MCF 10A (cell line): ENCODE results near the gene LSM10. TPM values are rescaled to one million over a fixed set of nuclear protein-coding genes. Genes with fewer than 3 reads are reported as not detected.

Experiments
- BruUV-seq: library from RNA; stranded (reverse); fragments of 400-500 nt; replicated peaks from 2 replicates; lab custom pipeline; 2021; lab: Mats Ljungman, UMichigan
- CTCF ChIA-PET: fragments of 300-600 bp; sonication (Branson Sonifier 250); formaldehyde crosslinking; extraction: SDS; loops from one replicate; lab custom pipeline; 2021; ENCODE audit warnings: antibody characterized with exemption, inconsistent platforms; lab: Yijun Ruan, JAX
- POLR2A ChIA-PET: fragments of 300-600, 350-650 bp; sonication (Branson Sonifier 250); formaldehyde crosslinking; extraction: SDS; loops from one replicate; lab custom pipeline; 2020; ENCODE audit warnings: antibody characterized with exemption, inconsistent platforms; lab: Yijun Ruan, JAX
- DNase-seq: peaks from one replicate; pipeline ENCODE4 v3.0.0-alpha.2; 2018; ENCODE audit not compliant: unreplicated experiment
- H3K27ac Mint-ChIP-seq: one replicate; pipeline ENCODE4 v1.8.0; 2022; ENCODE audit warnings: mild to moderate bottlenecking, low read depth, mixed read lengths; ENCODE audit not compliant: unreplicated experiment
- H3K27me3 Mint-ChIP-seq: one replicate; pipeline ENCODE4 v1.8.0; 2022; ENCODE audit warnings: mixed read lengths; ENCODE audit not compliant: insufficient read depth, unreplicated experiment
- H3K36me3 Mint-ChIP-seq: one replicate; pipeline ENCODE4 v1.8.0; 2022; ENCODE audit warnings: mild to moderate bottlenecking, moderate library complexity, mixed read lengths; ENCODE audit not compliant: insufficient read depth, unreplicated experiment
- H3K4me1 Mint-ChIP-seq: one replicate; pipeline ENCODE4 v1.8.0; 2022; ENCODE audit warnings: mixed read lengths; ENCODE audit not compliant: insufficient read depth, unreplicated experiment
- H3K4me3 Mint-ChIP-seq: one replicate; pipeline ENCODE4 v1.8.0; 2022; ENCODE audit warnings: mild to moderate bottlenecking, moderate library complexity, mixed read lengths; ENCODE audit not compliant: unreplicated experiment
- H3K9me3 Mint-ChIP-seq: one replicate; pipeline ENCODE4 v1.8.0; 2022; ENCODE audit warnings: mixed read lengths; ENCODE audit not compliant: unreplicated experiment
- intact Hi-C: fragments of 100-400 bp; cut with micrococcal nuclease; formaldehyde crosslinking; loops from 2 replicates; pipeline ENCODE4 v1.14.1; 2022
- total RNA-seq: library from RNA; stranded (reverse); gene quantifications from 2 replicates; pipeline ENCODE4 v1.2.3, GENCODE V29; 2022
- TF ChIP-seq, protein P1 (sequence below): fragments of 200-600 bp; IDR thresholded peaks from one replicate; pipeline ENCODE4 v1.8.0; 2022; ENCODE audit warnings: antibody characterized with exemption, mild to moderate bottlenecking; ENCODE audit not compliant: unreplicated experiment

LSM10 gene
- total RNA-seq, 1 experiment from 2014 or later: 42.3 TPM

DNA sequence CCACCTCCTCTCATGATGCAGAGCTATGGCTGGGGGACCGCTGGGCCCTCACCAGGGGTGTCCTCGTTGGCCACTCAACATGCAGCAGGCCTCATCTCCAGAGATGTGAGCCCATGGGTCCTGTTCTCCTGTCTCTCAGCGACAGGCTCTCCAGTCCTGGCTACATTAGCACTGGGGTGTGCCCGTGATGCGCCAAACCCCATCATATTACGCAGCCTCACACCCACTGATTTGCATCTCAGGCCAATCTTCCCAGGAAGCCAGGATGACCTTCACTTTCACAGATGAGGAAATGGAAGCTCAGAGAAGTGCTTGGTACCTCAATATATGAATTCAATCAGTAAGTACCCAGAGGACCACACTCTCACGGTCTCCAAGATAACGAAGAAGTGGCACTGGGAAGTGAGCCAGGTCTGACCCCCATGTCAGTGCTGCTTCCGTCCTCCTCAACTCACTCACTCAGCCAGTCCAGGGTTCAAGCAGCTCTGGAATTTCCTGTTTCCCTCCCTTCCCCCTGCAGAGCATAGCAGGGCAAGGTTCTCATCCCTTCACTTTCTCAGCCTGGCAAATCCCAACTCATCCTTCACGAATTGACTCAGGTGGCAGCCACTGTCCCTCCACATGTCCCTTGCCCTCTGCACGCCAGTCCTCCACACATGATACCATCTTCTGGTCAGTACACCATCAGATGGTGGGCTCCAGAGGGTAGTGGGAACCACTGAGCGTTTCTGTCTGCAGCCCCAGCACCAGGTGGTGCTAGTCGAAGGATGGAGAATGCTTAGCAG is 45.4 kb downstream of the LSM10 start:
- intact Hi-C loops: no loop called here
- peaks cover 39% of the 10 kb centered on the region for H3K4me1 Mint-ChIP-seq
- no peaks in the 10 kb centered on the region for H3K9me3 Mint-ChIP-seq
- BruUV-seq: no TSS peak
- TF ChIP-seq, protein P1, sequence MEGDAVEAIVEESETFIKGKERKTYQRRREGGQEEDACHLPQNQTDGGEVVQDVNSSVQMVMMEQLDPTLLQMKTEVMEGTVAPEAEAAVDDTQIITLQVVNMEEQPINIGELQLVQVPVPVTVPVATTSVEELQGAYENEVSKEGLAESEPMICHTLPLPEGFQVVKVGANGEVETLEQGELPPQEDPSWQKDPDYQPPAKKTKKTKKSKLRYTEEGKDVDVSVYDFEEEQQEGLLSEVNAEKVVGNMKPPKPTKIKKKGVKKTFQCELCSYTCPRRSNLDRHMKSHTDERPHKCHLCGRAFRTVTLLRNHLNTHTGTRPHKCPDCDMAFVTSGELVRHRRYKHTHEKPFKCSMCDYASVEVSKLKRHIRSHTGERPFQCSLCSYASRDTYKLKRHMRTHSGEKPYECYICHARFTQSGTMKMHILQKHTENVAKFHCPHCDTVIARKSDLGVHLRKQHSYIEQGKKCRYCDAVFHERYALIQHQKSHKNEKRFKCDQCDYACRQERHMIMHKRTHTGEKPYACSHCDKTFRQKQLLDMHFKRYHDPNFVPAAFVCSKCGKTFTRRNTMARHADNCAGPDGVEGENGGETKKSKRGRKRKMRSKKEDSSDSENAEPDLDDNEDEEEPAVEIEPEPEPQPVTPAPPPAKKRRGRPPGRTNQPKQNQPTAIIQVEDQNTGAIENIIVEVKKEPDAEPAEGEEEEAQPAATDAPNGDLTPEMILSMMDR: no peak
- peaks cover 34% of the 10 kb centered on the region for H3K36me3 Mint-ChIP-seq
- H3K27me3 Mint-ChIP-seq: no peaks in the 10 kb centered on the region
- H3K27ac Mint-ChIP-seq: peak overlapping the region; percentile 82
- peak overlapping the region; percentile 47 for H3K4me3 Mint-ChIP-seq
- no peak for DNase-seq
- ChIA-PET CTCF (interaction anchor here (0.7 to 6.0 kb wide), 6 partner anchors 10 to 42 kb away, joined by 3 to 97 read pairs (median 5); no protein-coding TSS in a partner anchor), POLR2A (interaction anchor here (0.6 to 3.9 kb wide), 6 partner anchors 14 to 583 kb away, joined by 3 to 48 read pairs (median 6); partner anchors contain the start of genes SH3D21 and STK40)

DNA sequence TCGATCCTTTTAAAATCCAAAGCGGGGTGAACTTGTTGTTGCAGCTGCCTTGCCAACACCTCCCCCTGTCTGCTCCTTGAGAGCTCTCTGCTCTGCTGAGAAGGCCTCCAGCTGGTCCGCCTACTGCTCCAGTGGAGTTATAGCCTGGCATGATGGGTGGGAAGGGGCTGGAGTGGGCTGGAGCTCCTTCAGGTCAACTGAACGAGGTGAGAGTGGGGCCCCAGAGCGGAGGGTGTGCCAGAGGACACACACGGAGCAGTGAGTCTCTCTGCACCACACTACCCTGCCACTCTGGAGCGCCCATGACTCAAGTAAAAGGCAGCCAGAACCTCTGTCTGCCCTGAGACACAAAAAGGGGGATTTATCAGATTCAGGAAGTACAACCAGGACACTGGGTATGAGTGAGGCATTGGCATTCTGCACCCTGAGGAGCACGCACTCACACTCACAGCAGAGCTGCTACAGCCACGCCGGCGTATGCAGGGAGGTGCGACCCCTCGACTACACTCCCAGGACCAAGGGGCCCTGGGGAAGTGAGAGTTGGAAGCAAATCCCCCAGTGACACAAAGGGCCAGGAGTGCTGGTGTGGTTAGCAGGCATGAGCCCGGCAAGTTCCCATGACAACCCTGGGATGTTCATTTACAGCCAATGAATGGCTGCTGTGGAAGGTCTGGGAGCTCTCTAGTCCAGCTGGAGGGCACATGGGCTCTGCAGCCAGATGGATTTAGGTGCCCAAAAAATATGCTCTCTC is 46.3 kb downstream of the LSM10 start:
- CTCF ChIA-PET: interaction anchor here (0.7 to 6.0 kb wide), 11 partner anchors 8 to 71 kb away, joined by 3 to 97 read pairs (median 7); no protein-coding TSS in a partner anchor
- POLR2A ChIA-PET: interaction anchor here (0.6 to 3.9 kb wide), 12 partner anchors 9 to 583 kb away, joined by 3 to 48 read pairs (median 4); partner anchors contain the start of genes LSM10, SH3D21, STK40 and TRAPPC3
- Mint-ChIP-seq H3K27ac (peak overlapping the region; percentile 82), H3K4me1 (peaks cover 39% of the 10 kb centered on the region), H3K4me3 (peak overlapping the region; percentile 15), H3K9me3 (no peaks in the 10 kb centered on the region), H3K27me3 (no peaks in the 10 kb centered on the region), H3K36me3 (peaks cover 30% of the 10 kb centered on the region)
- TF ChIP-seq, protein P1: no peak
- intact Hi-C loops: loop anchor here (2.0 kb wide), 1 partner anchor 69 kb away; no protein-coding TSS in a partner anchor
- BruUV-seq: no TSS peak
- DNase-seq: peak; percentile 65

DNA sequence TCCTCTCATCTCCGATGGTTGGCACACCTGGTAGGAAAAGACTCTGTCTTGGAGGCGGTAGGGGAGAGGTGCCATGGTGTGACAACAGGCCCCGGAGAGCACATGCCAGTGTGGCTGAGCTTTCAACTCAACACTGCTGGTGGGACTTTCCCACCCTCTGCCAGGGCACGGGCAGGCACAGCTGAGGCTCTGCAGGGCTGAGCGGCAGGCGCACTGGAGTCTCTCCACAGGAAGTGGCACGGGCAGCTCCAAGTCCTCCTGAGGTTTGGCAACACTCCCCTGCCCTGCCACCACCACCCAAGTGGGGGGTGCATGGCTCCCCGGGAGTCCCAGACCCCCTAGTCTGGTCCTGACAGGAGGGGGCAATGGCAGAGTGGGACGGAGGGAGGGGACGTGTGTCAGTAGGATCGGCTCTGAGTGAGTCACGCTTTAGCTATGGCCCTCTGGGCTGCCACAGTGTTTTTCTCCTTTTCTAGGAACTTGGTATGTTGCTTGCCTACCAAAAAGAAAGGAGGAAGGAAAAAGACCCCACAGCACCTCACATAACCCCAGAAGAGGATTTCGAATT is 47.0 kb downstream of the LSM10 start:
- no peaks in the 10 kb centered on the region for H3K27me3 Mint-ChIP-seq
- ChIA-PET POLR2A (interaction anchor here (0.7 to 3.9 kb wide), 14 partner anchors 9 to 201 kb away, joined by 3 to 48 read pairs (median 4); partner anchors contain the start of genes LSM10, SH3D21, STK40 and THRAP3), CTCF (interaction anchor here (0.6 to 6.0 kb wide), 13 partner anchors 8 to 248 kb away, joined by 3 to 97 read pairs (median 7); no protein-coding TSS in a partner anchor)
- peaks cover 39% of the 10 kb centered on the region for H3K4me1 Mint-ChIP-seq
- peaks cover 33% of the 10 kb centered on the region for H3K36me3 Mint-ChIP-seq
- intact Hi-C loops: loop anchor here (2.0 kb wide), 1 partner anchor 70 kb away; no protein-coding TSS in a partner anchor
- no TSS peak for BruUV-seq
- H3K9me3 Mint-ChIP-seq: no peaks in the 10 kb centered on the region
- H3K4me3 Mint-ChIP-seq: peak overlapping the region; percentile 15
- DNase-seq: peak; percentile 77
- H3K27ac Mint-ChIP-seq: peak overlapping the region; percentile 82
- TF ChIP-seq, protein P1: no peak
